K562 (cell line): ENCODE results near the gene ITGA7. TPM values are rescaled to one million over a fixed set of nuclear protein-coding genes. Genes with fewer than 3 reads are reported as not detected.

Experiments used
- ATAC-seq: fragments of 200-7000 bp; cut with Tn5 transposase; 3 replicates; pipeline ENCODE4 v1.9.1; 2020; ENCODE audit warnings: moderate library complexity
- BruUV-seq: library from RNA; stranded (reverse); fragments of 400-500 nt; replicated peaks from 2 replicates; lab custom pipeline; 2021; lab: Mats Ljungman, UMichigan
- CTCF ChIA-PET: fragments of 300-600 bp; formaldehyde crosslinking; extraction: SDS; loops from one replicate; lab custom pipeline; 2021; ENCODE audit warnings: low intra/inter-chr PET ratio; lab: Yijun Ruan, JAX
- POLR2A ChIA-PET: fragments of 300-600, 350-650 bp; sonication (Branson Sonifier 250); formaldehyde crosslinking; extraction: SDS; loops from one replicate; lab custom pipeline; 2021; ENCODE audit warnings: antibody characterized with exemption, inconsistent platforms; lab: Yijun Ruan, JAX
- DNase-seq, 4 experiments: peaks; one replicate each; pipeline versions ENCODE4 v3.0.0 to v3.0.0-alpha.2; 2011 to 2018; ENCODE audit warnings: low spot score in 3 of 4, mixed read lengths in 3 of 4; ENCODE audit errors: extremely low read depth in 1 of 4
- FAIRE-seq: peaks from 2 replicates; lab custom pipeline; 2011; peaks lifted over from hg19 to GRCh38; lab: Jason Lieb, UNC
- H2AFZ ChIP-seq: 2 replicates; pipeline ENCODE4 v1.6.0; 2011; ENCODE audit warnings: low read depth, low read length, control low read depth, inconsistent platforms
- H3K27ac ChIP-seq: fragments of 200-600 bp; 3 replicates; pipeline ENCODE4 v1.8.0; 2011; ENCODE audit warnings: low read depth, mild to moderate bottlenecking, control low read depth, inconsistent platforms, low read length, moderate library complexity, mixed read lengths; ENCODE audit errors: extremely low read depth
- H3K27me3 ChIP-seq, 2 experiments: fragments of 300-600 bp in 1 of 2; 2 replicates in 1 of 2; 3 replicates in 1 of 2; pipeline versions ENCODE4 v1.6.0 to v1.8.0; 2011; ENCODE audit warnings: inconsistent platforms in 2 of 2, low read length in 2 of 2, mild to moderate bottlenecking in 1 of 2, mixed read lengths in 1 of 2, moderate library complexity in 1 of 2; ENCODE audit not compliant: control insufficient read depth in 2 of 2, insufficient read depth in 2 of 2
- H3K36me3 ChIP-seq: fragments of 300-600 bp; 3 replicates; pipeline ENCODE4 v1.8.0; 2011; ENCODE audit warnings: mild to moderate bottlenecking, low read length, inconsistent platforms; ENCODE audit not compliant: control insufficient read depth, insufficient read depth
- H3K4me1 ChIP-seq, 2 experiments: fragments of 200-600 bp in 1 of 2; replicated peaks in 1 of 2; 2 replicates in 1 of 2; 3 replicates in 1 of 2; pipeline versions ENCODE4 v1.5.1 to v1.8.0; 2011; ENCODE audit warnings: inconsistent platforms in 2 of 2, low read length in 2 of 2, mild to moderate bottlenecking in 1 of 2, mixed read lengths in 1 of 2, moderate library complexity in 1 of 2; ENCODE audit not compliant: control insufficient read depth in 2 of 2, insufficient read depth in 2 of 2
- H3K4me2 ChIP-seq: 2 replicates; pipeline ENCODE4 v1.6.1; 2011; ENCODE audit warnings: low read length, control low read depth, inconsistent platforms, mixed read lengths; ENCODE audit not compliant: insufficient read depth
- H3K4me3 ChIP-seq: fragments of 200-600 bp; sonication (generic), shearing (Covaris generic); 2 replicates; pipeline ENCODE4 v1.5.1; 2016; ENCODE audit warnings: control low read depth, inconsistent platforms
- H3K79me2 ChIP-seq: fragments of 200-600 bp; 3 replicates; pipeline ENCODE4 v1.8.0; 2011; ENCODE audit warnings: low read length, inconsistent platforms; ENCODE audit not compliant: control insufficient read depth, insufficient read depth
- H3K9ac ChIP-seq, 2 experiments: 2 replicates each; pipeline versions ENCODE4 v1.6.0 to v1.6.1; 2011; ENCODE audit warnings: low read depth in 2 of 2, low read length in 2 of 2, control low read depth in 1 of 2, inconsistent platforms in 1 of 2, mild to moderate bottlenecking in 1 of 2, mixed read lengths in 1 of 2; ENCODE audit not compliant: insufficient read depth in 1 of 2
- H3K9me1 ChIP-seq: one replicate; pipeline ENCODE4 v1.6.0; 2011; ENCODE audit warnings: inconsistent platforms, mild to moderate bottlenecking, low read length, moderate library complexity; ENCODE audit not compliant: control insufficient read depth, insufficient read depth
- H3K9me3 ChIP-seq: replicated peaks from 2 replicates; pipeline ENCODE4 v1.5.1; 2011; ENCODE audit warnings: low read depth, low read length, inconsistent platforms; ENCODE audit not compliant: control insufficient read depth, insufficient read depth
- H4K20me1 ChIP-seq: replicated peaks from 2 replicates; pipeline ENCODE4 v1.6.1; 2011; ENCODE audit warnings: low read length, inconsistent platforms, mixed read lengths; ENCODE audit not compliant: control insufficient read depth, insufficient read depth
- EGR1 ChIP-seq: fragments of 450-650 bp; conservative IDR thresholded peaks from 2 replicates; pipeline ENCODE4 v1.6.1; 2017; ENCODE audit warnings: mild to moderate bottlenecking
- LCOR ChIP-seq: sonication (generic); formaldehyde crosslinking; IDR thresholded peaks from 2 replicates; pipeline ENCODE4 v1.8.0; 2022; ENCODE audit warnings: mild to moderate bottlenecking, missing genetic modification reagents
- NFRKB ChIP-seq: fragments of 450-650 bp; IDR thresholded peaks from 2 replicates; pipeline ENCODE4 v1.6.1; 2016; ENCODE audit warnings: low read depth
- SLC30A9 ChIP-seq: fragments of 250-450 bp; sonication (Bioruptor Pico); IDR thresholded peaks from 2 replicates; pipeline ENCODE4 v1.8.0; 2022; ENCODE audit warnings: mild to moderate bottlenecking, moderate library complexity
- TBL1XR1 ChIP-seq, 2 experiments: IDR thresholded peaks; 2 replicates each; pipeline ENCODE4 v1.6.1; 2012; ENCODE audit warnings: improper control_type of control experiment in 2 of 2, low read length in 2 of 2, mild to moderate bottlenecking in 1 of 2
- ZNF408 ChIP-seq: fragments of 250-450 bp; sonication (Bioruptor Pico); IDR thresholded peaks from 2 replicates; pipeline ENCODE4 v1.4.0; 2020; ENCODE audit warnings: low read depth, mild to moderate bottlenecking, moderate library complexity
- WGBS: fragments of 100-300 bp; shearing (Covaris generic); methylation state at CpG from one replicate; pipeline ENCODE4 v1.1.6; 2016; ENCODE audit warnings: low coverage, mixed read lengths; ENCODE audit not compliant: insufficient coverage; ENCODE audit errors: missing lambda C conversion rate; 5-methylcytosine and 5-hydroxymethylcytosine counted together
- in situ Hi-C: fragments of 300-500 bp; cut with MboI; formaldehyde crosslinking; loops from 4 replicates; pipeline ENCODE4 v1.15.0; 2018; ENCODE audit warnings: inconsistent platforms, mixed read lengths
- intact Hi-C: fragments of 100-400 bp; cut with micrococcal nuclease; formaldehyde crosslinking; loops from 2 replicates; pipeline ENCODE4 v1.14.2; 2022
- polyA plus RNA-seq, 8 experiments: library from polyadenylated mRNA; depleted of rRNA in 4 of 8; stranded (reverse) in 5 of 8; unstranded in 3 of 8; fragments of >200 nt; fragmentation: Nextera tagmentation in 2 of 8; fragmentation: Illumina TruSeq in 1 of 8; extraction: Ambion mirVana in 2 of 8; extraction: Trizol in 1 of 8; gene quantifications; 2 replicates each; pipeline versions ENCODE4 v1.2.1 to v1.2.3, GENCODE V29; 2011 to 2014; ENCODE audit warnings: inconsistent platforms in 1 of 8, missing spikeins in 1 of 8
- total RNA-seq, 7 experiments: library from RNA; depleted of rRNA in 6 of 7; stranded (reverse); fragments of >200 nt in 6 of 7; fragmentation: Illumina TruSeq in 2 of 7; extraction: Trizol in 2 of 7; gene quantifications; 2 replicates each; pipeline versions ENCODE4 v1.2.1 to v1.2.3, GENCODE V29; 2011 to 2021; ENCODE audit warnings: low replicate concordance in 1 of 7
- TF ChIP-seq, protein P1 (sequence below): fragments of 250-450 bp; sonication (Bioruptor Pico); IDR thresholded peaks from 2 replicates; pipeline ENCODE4 v1.8.0; 2022; ENCODE audit warnings: moderate library complexity, mild to moderate bottlenecking, inconsistent platforms

ITGA7 gene
- total and polyA plus RNA-seq, 9 of the 15 experiments (the other 6 are each of a cell fraction or from before 2014, with no cell fraction given), result 0.11 to 2.3 (median 0.56) TPM; not detected in 1

DNA sequence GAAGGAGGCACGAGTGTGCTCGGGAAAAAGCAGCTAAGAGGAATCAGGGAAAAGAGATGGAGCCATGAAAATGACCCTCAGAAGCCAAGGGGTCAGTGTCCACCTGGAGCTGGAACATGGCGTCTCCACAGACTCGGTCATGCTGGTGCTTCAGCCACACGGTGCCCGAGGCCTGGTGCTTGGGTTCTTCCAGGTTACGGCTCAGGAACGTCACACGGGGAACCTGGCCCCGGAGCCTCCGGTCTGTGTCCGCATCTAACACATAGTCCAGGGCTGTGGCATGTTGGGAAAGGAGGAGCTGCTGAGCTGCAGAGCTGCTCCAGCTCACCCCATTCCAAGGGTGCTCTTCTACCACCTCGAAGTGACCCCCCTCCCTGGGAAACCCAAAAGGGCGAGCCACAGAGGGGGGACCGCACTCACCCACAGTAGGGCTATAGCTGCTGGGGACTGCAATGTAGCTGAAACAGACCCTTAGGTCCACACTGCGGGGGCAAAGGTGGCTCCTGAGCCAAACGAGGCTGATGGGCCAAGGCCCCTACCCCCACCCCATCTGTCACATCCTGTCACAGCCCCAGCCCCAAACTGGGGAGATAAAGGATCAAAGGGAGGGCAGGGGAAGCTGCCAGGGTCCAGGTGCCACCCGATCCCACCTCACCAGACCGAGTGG, 10.8 kb downstream of the ITGA7 start:
- no TSS peak for BruUV-seq
- TF ChIP-seq NFRKB, result no peak
- TF ChIP-seq LCOR (CRISPR knock-in tag), result no peak
- no peak for TF ChIP-seq ZNF408 (CRISPR knock-in tag)
- TF ChIP-seq EGR1, result no peak
- TF ChIP-seq, protein P1, sequence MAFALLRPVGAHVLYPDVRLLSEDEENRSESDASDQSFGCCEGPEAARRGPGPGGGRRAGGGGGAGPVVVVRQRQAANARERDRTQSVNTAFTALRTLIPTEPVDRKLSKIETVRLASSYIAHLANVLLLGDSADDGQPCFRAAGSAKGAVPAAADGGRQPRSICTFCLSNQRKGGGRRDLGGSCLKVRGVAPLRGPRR (CRISPR knock-in tag), result no peak
- no peak for TF ChIP-seq SLC30A9 (CRISPR knock-in tag)
- TF ChIP-seq TBL1XR1 (IDR thresholded peaks at IDR 0.05; ENCODE audit: low read length in 2 of 2), result no peak
- intact Hi-C loops, result no loop called here
- no peaks in the 10 kb centered on the region for H3K79me2 ChIP-seq
- no peaks in the 10 kb centered on the region for H3K9me3 ChIP-seq
- DNase-seq (no peak), FAIRE-seq (no peak), ATAC-seq (no peak)
- no peak overlapping the region for H2AFZ ChIP-seq
- H3K4me3 ChIP-seq, result no peak overlapping the region
- peaks cover 0 to 18% of the 10 kb centered on the region in 2 experiments; a peak in 2 of 5 replicates for H3K4me1 ChIP-seq
- H3K9ac ChIP-seq, result peak overlapping the region in 1 of 2 experiments; percentile 73; a peak in 1 of 4 replicates
- WGBS, result 6% methylated on average over 12 of the region's 19 CpGs
- no peaks in the 10 kb centered on the region for H3K9me1 ChIP-seq
- H3K27me3 ChIP-seq, result peaks cover 20 to 70% of the 10 kb centered on the region in 2 experiments; a peak in 4 of 5 replicates
- in situ Hi-C loops, result no loop called here
- POLR2A ChIA-PET, result interaction anchor here (0.9 to 2.0 kb wide), 3 partner anchors 9 to 30 kb away, joined by 3 to 9 read pairs (median 9); no protein-coding TSS in a partner anchor
- no peaks in the 10 kb centered on the region for H3K36me3 ChIP-seq
- CTCF ChIA-PET, result no interaction called here
- 0 out of 2 replicates have a peak overlapping the region, but pooled peaks have one; percentile 14 for H3K4me2 ChIP-seq
- H3K27ac ChIP-seq, result no peak overlapping the region
- no peaks in the 10 kb centered on the region; the same call in 1 of the 2 replicates for H4K20me1 ChIP-seq
